ENCODE results near the gene ZNRF1.

DNA sequence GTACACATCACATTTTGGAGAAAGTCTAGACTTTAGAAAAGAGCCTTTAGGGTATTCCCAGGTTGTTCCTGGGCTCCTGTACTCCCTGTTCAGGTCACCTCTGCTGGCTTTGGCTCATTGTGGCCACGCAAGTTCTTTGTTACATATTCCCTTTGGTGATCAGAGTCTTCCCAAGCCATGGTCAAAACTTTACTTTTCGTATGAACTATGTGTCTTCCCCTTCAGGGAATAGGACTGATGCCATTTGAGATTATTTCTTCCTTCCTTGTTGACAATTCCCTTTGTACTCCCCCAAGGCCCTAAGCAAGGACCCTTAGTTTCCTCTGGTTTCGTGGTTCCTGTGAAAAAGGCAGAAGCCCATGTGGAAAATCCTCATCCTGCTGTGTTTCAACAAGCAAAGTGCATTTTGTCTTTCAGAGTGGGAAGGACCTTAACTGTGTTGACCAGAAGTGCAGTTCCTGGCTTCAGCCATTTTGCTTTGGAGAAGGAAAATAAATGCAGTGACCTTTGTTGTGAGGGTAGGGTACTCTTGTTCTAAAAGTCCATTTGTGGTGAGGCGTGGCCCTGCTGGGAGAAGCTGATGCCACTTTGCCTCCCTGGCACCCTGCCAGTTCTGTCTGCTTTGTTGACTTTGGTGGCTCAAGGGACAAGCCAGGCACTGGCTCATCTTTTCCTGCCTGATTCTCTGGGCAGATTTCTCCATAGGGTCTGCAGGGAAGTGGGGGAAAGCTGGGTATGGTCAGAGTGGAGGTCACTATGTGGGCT, 55.1 kb downstream of the ZNRF1 start:
- TF ChIP-seq, protein P1, sequence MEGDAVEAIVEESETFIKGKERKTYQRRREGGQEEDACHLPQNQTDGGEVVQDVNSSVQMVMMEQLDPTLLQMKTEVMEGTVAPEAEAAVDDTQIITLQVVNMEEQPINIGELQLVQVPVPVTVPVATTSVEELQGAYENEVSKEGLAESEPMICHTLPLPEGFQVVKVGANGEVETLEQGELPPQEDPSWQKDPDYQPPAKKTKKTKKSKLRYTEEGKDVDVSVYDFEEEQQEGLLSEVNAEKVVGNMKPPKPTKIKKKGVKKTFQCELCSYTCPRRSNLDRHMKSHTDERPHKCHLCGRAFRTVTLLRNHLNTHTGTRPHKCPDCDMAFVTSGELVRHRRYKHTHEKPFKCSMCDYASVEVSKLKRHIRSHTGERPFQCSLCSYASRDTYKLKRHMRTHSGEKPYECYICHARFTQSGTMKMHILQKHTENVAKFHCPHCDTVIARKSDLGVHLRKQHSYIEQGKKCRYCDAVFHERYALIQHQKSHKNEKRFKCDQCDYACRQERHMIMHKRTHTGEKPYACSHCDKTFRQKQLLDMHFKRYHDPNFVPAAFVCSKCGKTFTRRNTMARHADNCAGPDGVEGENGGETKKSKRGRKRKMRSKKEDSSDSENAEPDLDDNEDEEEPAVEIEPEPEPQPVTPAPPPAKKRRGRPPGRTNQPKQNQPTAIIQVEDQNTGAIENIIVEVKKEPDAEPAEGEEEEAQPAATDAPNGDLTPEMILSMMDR (IDR thresholded peaks at IDR 0.05) = peak in 1 of 3 donors; percentile 34
- no peak for TF ChIP-seq POLR2A (IDR thresholded peaks at IDR 0.05)

Measured in lower leg skin (tissue), 3 donors.